Limb (tissue), 2 donors: Measurements from ENCODE around the gene OR10X1.

Experiments used
- DNase-seq, 2 donors: peaks; one replicate each; pipeline ENCODE4 v3.0.0-alpha.2; 2016; ENCODE audit errors: extremely low spot score in 2 of 2

The OR10X1 gene, protein sequence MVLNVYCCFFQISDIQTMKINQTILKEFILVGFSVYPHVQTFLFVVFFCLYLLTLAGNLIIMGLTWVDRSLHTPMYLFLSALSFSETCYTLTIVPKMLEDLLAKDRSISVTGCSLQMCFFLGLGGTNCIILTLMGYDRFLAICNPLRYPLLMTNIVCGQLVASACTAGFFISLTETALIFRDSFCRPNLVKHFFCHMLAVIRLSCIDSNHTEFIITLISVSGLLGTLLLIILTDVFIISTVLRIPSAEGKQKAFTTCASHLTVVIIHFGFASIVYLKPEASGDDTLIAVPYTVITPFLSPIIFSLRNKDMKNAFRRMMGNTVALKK

GRCh38 chr1:158579733-158580132 lies at the start of gene OR10X1:
Gene OR10X1, minus strand, starts transcription at chr1:158579899. Its CDS starts 0 bp downstream, at chr1:158579899.
- no peak for DNase-seq

DNA sequence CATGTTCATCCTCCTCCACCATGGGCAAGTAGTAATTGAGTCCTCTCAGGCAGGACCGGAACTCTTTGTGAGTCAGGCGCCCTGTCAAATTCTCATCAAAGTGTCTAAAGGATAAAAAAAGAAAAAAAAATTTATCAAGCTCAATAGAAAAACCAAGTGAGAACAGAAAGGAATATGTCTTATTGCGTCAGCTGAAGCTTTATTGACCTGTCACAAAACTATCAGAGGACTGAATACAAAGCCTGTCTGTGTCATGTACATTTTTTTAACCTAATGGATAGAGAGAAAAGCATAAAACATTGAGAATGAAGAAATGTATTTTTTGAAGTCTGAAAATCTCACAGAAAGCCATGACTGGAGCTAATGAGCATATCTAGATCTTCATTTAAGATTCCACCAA lies 34.1 kb upstream of the OR10X1 start:
- no peak for DNase-seq

DNA sequence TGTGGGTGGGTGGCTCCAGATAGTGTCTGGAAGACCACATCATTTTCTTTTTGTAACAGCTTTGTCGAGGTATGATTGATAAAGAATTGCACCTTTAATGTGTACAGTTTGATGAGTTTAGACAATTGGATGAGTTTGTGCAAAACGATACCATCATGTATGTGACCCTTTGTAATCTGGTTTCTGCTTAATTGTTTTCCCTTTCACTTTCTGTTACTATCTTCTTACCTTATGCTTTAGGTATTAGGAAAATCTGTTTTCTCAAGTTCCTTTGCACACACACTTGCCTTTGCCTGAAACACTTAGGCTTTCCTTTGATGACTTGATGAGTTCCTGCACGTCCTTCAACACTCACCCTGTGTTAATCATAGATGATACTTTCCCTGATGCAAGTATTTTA lies 32.2 kb upstream of the OR10X1 start:
- DNase-seq, result no peak

DNA sequence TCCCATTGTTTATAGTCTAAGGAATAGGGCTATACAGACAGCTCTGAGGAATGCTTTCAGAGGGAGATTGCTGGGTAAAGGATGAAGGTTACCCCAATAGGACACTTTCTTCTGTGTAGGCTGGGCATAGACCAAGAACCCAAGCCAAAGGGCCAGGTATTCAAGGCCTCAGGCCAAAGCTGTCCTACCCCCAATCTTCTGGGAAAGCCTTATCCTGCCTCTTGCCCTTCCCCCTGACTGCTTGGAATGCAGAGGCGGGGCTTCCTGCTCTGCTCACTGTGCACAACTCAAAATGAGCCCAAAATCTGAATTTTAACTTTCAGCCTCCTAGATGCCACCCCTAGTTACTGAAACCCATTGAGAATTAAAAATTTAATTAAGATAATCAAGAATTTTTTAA lies 27.6 kb upstream of the OR10X1 start:
- DNase-seq, result no peak

- DNase-seq, result no peak
These were observed 25.3 kb upstream of the OR10X1 start, which contains the start of gene OR10Z1 for GRCh38 chr1:158604968-158605367. Gene OR10Z1, plus strand, starts transcription at chr1:158605268. Its CDS starts 1,171 bp downstream, at chr1:158606439.

DNA sequence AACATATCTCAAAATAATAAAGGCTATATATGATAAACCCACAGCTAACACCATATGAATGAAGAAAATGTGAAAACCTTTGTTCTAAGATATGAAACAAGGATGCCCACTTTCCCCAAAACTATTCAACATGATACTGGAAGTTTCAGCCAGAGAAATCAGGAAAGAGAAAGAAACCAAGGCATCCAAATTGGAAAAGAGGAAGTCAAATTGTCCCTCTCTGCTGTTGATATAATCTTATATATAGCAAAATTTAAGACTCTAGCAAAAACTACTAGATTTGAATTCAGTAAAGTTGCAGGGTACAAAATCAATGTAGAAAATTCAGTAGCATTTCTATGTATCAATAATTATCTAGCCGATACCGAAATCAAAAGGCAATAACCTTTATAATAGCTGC lies 21.0 kb upstream of the OR10X1 start:
- no peak for DNase-seq

GRCh38 chr1:158586942-158587341 lies 7.2 kb upstream of the OR10X1 start:
- DNase-seq, result no peak

GRCh38 chr1:158583962-158584361 lies 4.3 kb upstream of the OR10X1 start:
- DNase-seq, result no peak

GRCh38 chr1:158577561-158577960 lies 2.1 kb downstream of the OR10X1 start:
- DNase-seq, result no peak

DNA sequence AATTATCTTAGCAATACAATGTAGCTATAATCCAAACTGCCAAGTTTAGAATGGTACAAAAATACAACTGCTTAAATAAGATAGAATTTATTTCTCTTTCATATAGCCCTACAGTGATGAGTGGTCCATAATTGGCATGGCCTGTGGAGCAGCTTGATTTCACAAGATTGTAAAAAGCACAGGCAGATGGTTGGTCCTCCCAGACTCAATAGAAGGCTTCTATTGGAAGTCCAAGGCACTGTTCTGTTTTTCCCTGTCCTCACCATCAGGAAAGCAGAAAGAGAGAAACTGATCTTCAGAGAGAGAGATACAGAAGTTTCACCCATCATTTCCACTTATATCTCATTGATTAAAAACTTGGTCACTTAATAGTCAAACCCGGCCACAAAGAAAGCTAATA lies 7.5 kb downstream of the OR10X1 start:
- DNase-seq, result no peak

DNA sequence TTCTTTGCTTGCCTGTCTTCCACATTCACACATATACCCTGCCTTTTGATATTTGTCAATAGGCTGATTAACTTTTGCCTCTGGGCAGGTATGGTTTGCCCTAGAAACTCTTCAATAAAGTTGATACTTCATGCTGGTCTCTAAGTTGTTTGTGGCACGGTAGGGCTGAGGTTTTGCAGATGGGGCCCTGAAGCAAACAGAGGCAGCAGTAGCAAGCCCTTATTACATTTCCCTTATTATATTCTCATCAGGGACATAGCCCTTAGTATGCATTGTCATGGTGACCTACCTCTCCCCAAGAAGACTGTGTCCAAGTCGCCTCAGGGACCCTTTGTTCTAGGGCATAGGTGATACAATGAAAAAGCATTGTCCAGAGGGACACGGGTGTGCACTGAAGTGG lies 9.2 kb downstream of the OR10X1 start, which contains the start of gene OR6P1:
Gene OR6P1, minus strand, starts transcription at position 101 of the 400 bp plus-strand sequence. CDS start 6,976 bp downstream, outside the sequence.
- DNase-seq, result no peak

DNA sequence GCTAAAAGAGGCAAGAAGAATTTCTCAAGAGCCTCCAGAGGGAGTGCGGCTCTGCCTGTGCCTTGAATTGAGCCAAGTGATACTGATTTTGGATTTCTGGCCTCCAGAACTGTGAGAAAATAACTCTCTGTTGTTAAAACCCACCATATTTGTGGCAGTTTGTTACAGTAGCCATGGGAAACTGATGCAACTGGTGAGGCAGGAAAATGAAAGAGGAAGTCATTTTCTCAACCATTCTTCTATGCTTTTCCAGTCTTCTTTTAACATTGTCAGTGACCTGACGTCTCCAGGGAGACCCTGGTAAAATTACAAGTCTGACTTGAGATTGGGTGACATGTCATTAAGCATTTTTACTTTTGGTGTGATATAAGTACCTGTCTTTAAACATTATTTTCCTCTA lies 15.1 kb downstream of the OR10X1 start:
- no peak for DNase-seq

GRCh38 chr1:158563853-158564252 lies 15.8 kb downstream of the OR10X1 start:
- DNase-seq, result no peak

DNA sequence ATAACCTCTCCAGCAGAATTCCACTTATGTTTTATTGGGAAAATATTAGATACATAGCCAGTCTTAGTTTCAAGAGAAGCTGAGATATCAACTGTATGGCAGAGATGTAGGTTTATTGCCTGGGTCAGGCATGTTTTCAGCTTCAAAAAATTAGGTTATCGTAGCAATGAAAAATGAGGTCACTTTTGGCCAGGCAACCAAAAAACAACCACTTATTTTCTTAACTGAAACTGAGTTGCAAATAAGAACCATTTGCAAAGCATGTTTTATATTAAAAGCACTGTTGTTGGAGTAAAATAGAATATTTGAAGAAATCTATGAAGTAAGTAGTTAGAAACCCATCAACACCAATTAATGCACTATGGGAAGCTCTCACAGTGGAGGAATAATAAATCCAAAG lies 20.0 kb downstream of the OR10X1 start:
- DNase-seq, result peak in 1 of 2 donors; percentile 5

DNA sequence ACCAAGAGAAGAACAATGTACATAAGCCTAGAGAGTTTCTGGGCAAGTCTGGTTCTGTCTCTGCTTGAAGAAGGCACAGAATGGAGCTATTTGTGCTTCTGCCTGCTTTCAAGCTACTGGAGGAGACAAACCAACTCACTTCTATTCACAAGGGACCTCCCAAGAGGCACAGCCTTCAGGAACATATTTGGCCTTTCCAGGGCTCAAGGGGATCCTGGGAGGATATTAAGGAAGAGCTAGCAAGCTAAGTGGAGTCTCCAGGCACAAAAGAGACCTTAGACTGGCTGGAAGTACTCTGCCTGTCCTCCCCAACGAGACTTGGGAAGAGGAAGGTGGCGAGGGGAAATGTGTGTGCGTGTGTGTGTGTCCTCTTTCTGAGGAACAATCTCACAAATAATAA lies 25.3 kb downstream of the OR10X1 start, which contains the start of gene OR6Y1:
Gene OR6Y1, minus strand, starts transcription at position 54 of the 400 bp plus-strand sequence. CDS start 6,300 bp downstream, outside the sequence.
- DNase-seq, result no peak

DNA sequence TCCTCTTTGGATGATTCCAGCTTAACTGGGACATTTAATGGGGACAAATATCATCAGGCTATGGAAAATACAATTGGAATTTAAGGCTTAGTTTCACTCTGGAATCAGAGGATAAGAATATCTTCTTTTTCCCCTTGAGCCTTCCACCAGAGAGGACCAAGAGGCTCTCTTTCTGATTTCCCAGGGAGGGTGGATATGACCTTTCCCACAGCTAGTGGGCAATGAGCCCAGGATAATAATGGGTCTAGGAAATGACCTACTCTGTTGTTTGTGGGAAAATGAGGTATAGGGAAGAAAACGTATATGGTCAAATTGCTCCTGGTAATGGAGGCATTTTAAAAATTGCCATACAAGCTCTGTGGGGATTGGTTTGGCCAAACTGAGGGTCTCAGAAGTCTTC lies 27.4 kb downstream of the OR10X1 start:
- no peak for DNase-seq

GRCh38 chr1:158547533-158547932 lies 32.2 kb downstream of the OR10X1 start:
- DNase-seq, result no peak

DNA sequence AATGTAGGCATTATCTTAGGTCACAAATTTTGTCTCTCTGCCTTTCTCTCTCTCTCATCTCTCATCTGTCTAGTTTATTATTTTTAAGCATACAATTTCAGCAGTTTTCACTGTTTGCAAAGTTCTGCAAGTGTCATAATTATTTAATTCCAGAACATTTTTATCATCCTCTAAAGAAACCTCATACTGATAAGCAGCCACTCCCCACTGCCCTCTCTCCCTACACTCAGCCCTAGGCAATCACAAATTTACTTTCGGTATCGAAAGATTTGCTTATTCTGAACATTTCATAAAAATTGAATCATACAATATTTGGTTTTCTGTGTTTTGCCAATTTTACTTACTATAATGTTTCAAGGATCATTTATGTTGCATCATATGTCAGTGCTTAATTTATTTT lies 42.1 kb downstream of the OR10X1 start:
- DNase-seq, result no peak

GRCh38 chr1:158534496-158534895 lies 45.2 kb downstream of the OR10X1 start:
- DNase-seq, result no peak
